Retinal pigment epithelial cell (primary cell): ENCODE results near the gene DSCAML1.

Experiments used
- DNase-seq: peaks from one replicate; pipeline ENCODE4 v3.0.0-alpha.2; 2010; ENCODE audit warnings: low read depth
- H3K4me3 ChIP-seq: 2 replicates; pipeline ENCODE4 v1.5.1; 2011; ENCODE audit warnings: mild to moderate bottlenecking, low read length, control low read depth, moderate library complexity
- CTCF ChIP-seq: conservative IDR thresholded peaks from 2 replicates; pipeline ENCODE4 v1.5.1; 2011; ENCODE audit warnings: low read depth, low read length, control low read depth, inconsistent platforms

DSCAML1 gene

GRCh38 chr11:117654281-117655255 is 142.4 kb downstream of the DSCAML1 start:
- no peak overlapping the region for H3K4me3 ChIP-seq

GRCh38 chr11:117652521-117652920 is 144.5 kb downstream of the DSCAML1 start:
- DNase-seq: no peak
- no peak overlapping the region for H3K4me3 ChIP-seq
- TF ChIP-seq CTCF: no peak

More at GRCh38 chr11:117654281-117655255, 142.4 kb downstream of the DSCAML1 start:
- no peak for DNase-seq
- no peak for TF ChIP-seq CTCF

GRCh38 chr11:117649296-117650055 is 147.5 kb downstream of the DSCAML1 start:
- TF ChIP-seq CTCF: no peak
- no peak overlapping the region for H3K4me3 ChIP-seq
- DNase-seq: no peak

GRCh38 chr11:117647872-117648271 is 149.1 kb downstream of the DSCAML1 start:
- no peak for DNase-seq
- no peak for TF ChIP-seq CTCF
- no peak overlapping the region for H3K4me3 ChIP-seq

- no peak for DNase-seq
- no peak overlapping the region for H3K4me3 ChIP-seq
- TF ChIP-seq CTCF: no peak
These were observed 149.8 kb downstream of the DSCAML1 start for GRCh38 chr11:117647207-117647606.

- TF ChIP-seq CTCF: no peak
- no peak for DNase-seq
- H3K4me3 ChIP-seq: no peak overlapping the region
These were observed 150.6 kb downstream of the DSCAML1 start for GRCh38 chr11:117646411-117646810.
